ENCODE measurements around the gene ANKS1A. TPM values are rescaled to one million over a fixed set of nuclear protein-coding genes. Genes with fewer than 3 reads are reported as not detected.
"Not testable (repeated sequence)": the region's sequence is repeated elsewhere in the genome, so short reads cannot be mapped to it uniquely, and the experiment has no call there.

ANKS1A gene
- total and polyA plus RNA-seq, 2 of the 4 experiments (the other 2 are of a cell fraction), result 7.2 to 7.5 TPM

DNA sequence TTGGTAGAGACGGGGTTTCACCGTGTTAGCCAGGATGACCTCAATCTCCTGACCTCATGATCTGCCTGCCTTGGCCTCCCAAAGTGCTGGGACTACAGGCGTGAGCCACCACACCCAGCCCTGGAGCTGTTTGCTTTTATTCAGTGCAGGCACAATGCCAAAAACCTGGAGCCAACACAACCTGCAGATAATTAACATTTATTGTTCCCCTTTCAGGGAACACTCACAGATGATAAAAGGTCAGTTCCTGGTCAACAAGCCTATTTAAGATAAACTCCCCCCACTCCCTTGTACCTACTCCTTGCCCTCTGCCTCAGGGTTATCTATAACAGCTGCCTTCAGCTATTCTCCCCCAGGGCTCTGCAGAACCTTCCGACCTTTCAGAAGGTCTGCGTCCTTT, 218.7 kb downstream of the ANKS1A start:
- ATAC-seq (ENCODE audit: low read depth); H2AK5ac ChIP-seq (ENCODE audit: low read depth, low read length); in situ Hi-C loops (cut with MboI; ENCODE audit: low sequenced_read_pairs); H2BK15ac ChIP-seq (ENCODE audit: low read depth, low read length); H3K4ac ChIP-seq (ENCODE audit: low read depth, low read length); intact Hi-C loops (cut with micrococcal nuclease); H2BK20ac ChIP-seq (ENCODE audit: low read depth, low read length); H3K9me3 ChIP-seq (ENCODE audit: control insufficient read depth, insufficient read depth, low read length); POLR2A ChIA-PET (ENCODE audit: unreplicated experiment); H4K8ac ChIP-seq (ENCODE audit: low read depth in 2 of 2, low read length in 2 of 2); H3K23ac ChIP-seq (ENCODE audit: low read depth, low read length); H3K9ac ChIP-seq (ENCODE audit: low read depth, low read length); dilution Hi-C loops (cut with HindIII; ENCODE audit: low sequenced_read_pairs, unreplicated experiment); H3K56ac ChIP-seq (ENCODE audit: extremely low read depth, insufficient read depth, low read length); H2AFZ ChIP-seq (replicated peaks; ENCODE audit: low read length, poor library complexity); H3K4me3 ChIP-seq (ENCODE audit: insufficient read depth, low read depth, low read length); H3K14ac ChIP-seq (replicated peaks; ENCODE audit: low read depth, low read length); H2BK5ac ChIP-seq (ENCODE audit: low read depth, low read length, poor library complexity, severe bottlenecking); H3K27me3 ChIP-seq (ENCODE audit: control insufficient read depth, insufficient read depth, low read length); H3K4me1 ChIP-seq (ENCODE audit: control insufficient read depth, insufficient read depth, low read length); H2BK120ac ChIP-seq (ENCODE audit: low read depth, low read length); H3K9me1 ChIP-seq (ENCODE audit: insufficient read depth, low read length); DNase-seq; H3K79me1 ChIP-seq (ENCODE audit: low read depth in 1 of 2, low read length in 2 of 2); H4K91ac ChIP-seq (ENCODE audit: insufficient read depth, low read depth, low read length); H3K18ac ChIP-seq (ENCODE audit: low read depth, low read length); BruUV-seq (replicated peaks); H4K20me1 ChIP-seq (ENCODE audit: insufficient read depth, low read length); H3K4me2 ChIP-seq (ENCODE audit: low read depth, low read length); H2AK9ac ChIP-seq (replicated peaks; ENCODE audit: low read depth, low read length, poor library complexity); H3K27ac ChIP-seq (ENCODE audit: insufficient read depth, low read length); H4K5ac ChIP-seq (ENCODE audit: low read depth, low read length); H3K36me3 ChIP-seq (ENCODE audit: control insufficient read depth, insufficient read depth, low read length): not testable (repeated sequence)
- CTCF ChIA-PET, result interaction anchor here (1.1 to 1.2 kb wide), 2 partner anchors 8 to 21 kb away, joined by 3 read pairs; no protein-coding TSS in a partner anchor
- 87% methylated on average over 3 of the region's 5 CpGs; no CpG with 5 or more reads in 1 of the 2 experiments for WGBS, 2 experiments (ENCODE audit: extremely low coverage in 2 of 2, insufficient read length in 1 of 2)

Data from IMR-90 (cell line).